Skeletal muscle satellite cell (primary cell): ENCODE data around the gene MBD3.

Experiments
- H3K27me3 ChIP-seq: 2 replicates; pipeline ENCODE4 v1.7.0; 2013; ENCODE audit warnings: low read length; ENCODE audit not compliant: control insufficient read depth, insufficient read depth
- H3K36me3 ChIP-seq: 2 replicates; pipeline ENCODE4 v1.7.0; 2013; ENCODE audit warnings: mild to moderate bottlenecking, control low read depth, low read length; ENCODE audit not compliant: insufficient read depth
- H3K4me1 ChIP-seq: 2 replicates; pipeline ENCODE4 v1.7.0; 2013; ENCODE audit warnings: low read length; ENCODE audit not compliant: control insufficient read depth, insufficient read depth
- H3K4me2 ChIP-seq: 2 replicates; pipeline ENCODE4 v1.7.0; 2013; ENCODE audit warnings: mild to moderate bottlenecking, low read length
- H3K4me3 ChIP-seq: 2 replicates; pipeline ENCODE4 v1.7.0; 2013; ENCODE audit warnings: low read length
- H3K9ac ChIP-seq: 2 replicates; pipeline ENCODE4 v1.7.0; 2013; ENCODE audit warnings: mild to moderate bottlenecking, low read depth, low read length, moderate library complexity
- H3K9me3 ChIP-seq: replicated peaks from 2 replicates; pipeline ENCODE4 v1.7.0; 2013; ENCODE audit warnings: mild to moderate bottlenecking, control low read depth, low read length

MBD3 gene

DNA sequence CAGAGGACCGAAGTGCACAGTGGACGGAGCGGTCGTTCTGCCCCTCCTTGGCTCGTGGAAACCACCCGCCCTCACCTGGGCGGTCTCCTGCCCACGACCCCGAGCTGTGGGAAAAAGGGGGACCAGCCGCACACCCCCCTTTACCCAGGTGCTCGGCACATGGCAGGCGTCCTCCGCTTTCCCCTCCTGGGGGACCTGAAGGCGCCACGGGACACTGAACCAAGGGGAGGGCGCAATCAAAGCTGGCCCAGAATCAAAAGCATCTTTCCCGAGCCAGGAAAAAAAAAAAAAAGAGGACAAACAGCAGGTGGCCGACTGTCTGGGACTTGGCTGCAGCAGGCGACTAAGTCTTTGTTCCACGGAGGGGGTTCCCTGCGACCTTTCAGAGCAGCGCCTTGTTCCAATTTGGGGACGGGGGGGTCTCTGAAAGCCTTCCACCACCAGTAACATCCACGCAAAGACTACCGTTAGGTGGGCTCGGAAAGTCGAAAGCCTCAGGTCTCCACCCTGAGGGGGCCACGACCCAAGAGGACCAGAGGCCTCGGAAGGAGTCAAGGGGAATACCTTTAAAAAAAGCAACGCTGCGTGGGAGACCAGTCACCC, 1.1 kb downstream of the MBD3 start:
- Histone ChIP-seq H3K36me3 (peaks cover 13% of the 10 kb centered on the region), H3K4me3 (peak overlapping the region; percentile 81), H3K9me3 (no peaks in the 10 kb centered on the region), H3K4me2 (peak overlapping the region; percentile 97), H3K27me3 (no peaks in the 10 kb centered on the region), H3K9ac (peak overlapping the region; percentile 96), H3K4me1 (peaks cover 28% of the 10 kb centered on the region)

DNA sequence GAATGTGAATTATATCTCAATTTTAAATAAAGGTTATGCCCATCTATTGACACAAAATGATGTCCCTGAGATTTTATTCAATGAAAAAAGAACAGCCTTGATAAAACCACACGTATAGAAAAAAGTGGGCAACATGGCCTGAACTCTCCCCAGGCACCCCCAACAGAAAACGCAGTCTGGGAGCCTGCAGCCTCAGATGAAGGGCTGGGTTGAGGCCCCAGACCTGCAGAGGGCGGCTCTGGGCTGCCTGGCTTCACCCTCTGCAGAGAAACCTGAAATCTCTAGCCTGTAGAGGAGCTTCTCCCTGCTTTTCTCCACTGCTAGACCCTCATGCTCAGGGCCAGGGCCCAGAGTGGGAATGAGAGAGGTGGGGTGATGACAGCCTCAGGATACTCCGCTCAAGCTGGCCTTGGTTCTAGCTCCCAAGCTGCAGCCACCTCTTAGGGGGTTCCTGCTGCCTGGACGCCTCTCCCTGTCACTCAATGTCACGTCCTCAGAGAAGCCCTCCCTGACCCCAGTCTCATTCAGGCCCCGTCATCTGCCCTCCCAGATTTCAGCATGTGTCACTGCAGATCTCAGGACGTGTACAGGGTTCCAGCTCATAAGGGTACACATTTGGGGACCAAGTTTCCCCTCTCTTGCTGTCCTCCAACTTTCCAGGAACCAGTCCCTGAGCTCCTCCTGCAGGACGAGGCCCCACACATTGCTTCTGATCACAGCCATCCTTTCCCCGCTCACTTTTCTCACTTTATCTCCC, 1.8 kb downstream of the MBD3 start:
- no peaks in the 10 kb centered on the region for H3K27me3 ChIP-seq
- no peaks in the 10 kb centered on the region for H3K9me3 ChIP-seq
- H3K4me3 ChIP-seq = peak overlapping the region; percentile 81
- peak overlapping the region; percentile 97 for H3K4me2 ChIP-seq
- peaks cover 28% of the 10 kb centered on the region for H3K4me1 ChIP-seq
- peaks cover 18% of the 10 kb centered on the region for H3K36me3 ChIP-seq
- peak overlapping the region; percentile 96 for H3K9ac ChIP-seq

DNA sequence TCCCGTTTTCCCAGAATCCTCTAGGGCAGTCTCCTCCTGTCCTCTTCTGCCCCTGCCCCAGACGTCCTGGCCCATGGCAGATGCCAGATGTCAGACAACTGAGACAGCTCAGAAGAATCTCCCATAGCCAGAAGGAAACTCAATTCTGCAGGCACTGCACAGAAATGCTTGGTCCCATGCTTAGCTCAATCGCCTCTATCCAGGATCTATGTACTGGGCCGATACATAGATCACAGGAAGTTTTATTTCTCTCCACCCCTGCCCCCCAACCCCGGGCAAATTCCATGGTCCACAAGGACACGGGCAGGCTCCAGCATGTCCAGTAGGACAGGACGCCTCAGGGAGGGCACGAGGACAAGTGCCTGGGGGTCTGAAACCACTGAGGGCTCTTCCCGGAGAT, 4.8 kb downstream of the MBD3 start:
- Histone ChIP-seq H3K4me3 (no peak overlapping the region), H3K27me3 (no peaks in the 10 kb centered on the region), H3K9ac (no peak overlapping the region), H3K4me1 (peaks cover 28% of the 10 kb centered on the region), H3K9me3 (no peaks in the 10 kb centered on the region), H3K4me2 (no peak overlapping the region), H3K36me3 (peaks cover 37% of the 10 kb centered on the region)

DNA sequence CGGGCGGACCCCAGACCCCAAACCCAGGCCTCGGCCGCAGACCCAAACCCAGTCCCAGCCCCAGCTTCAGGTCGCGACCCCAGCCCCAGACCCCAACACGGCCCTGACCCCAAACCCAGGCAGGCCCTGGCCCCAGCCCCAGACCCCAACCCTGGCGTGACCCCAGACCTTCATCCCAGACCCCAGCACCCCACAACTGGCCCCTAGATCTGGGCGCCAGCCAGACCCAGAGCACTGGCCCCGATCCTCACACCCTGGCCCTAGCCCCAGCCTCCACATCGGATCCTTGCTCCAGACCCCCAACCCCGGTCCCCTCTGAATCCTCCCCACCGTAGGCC, 7.5 kb downstream of the MBD3 start:
- H3K4me3 ChIP-seq = no peak overlapping the region
- no peak overlapping the region for H3K9ac ChIP-seq
- H3K4me2 ChIP-seq = no peak overlapping the region
- peaks cover 53% of the 10 kb centered on the region for H3K36me3 ChIP-seq
- peaks cover 16% of the 10 kb centered on the region for H3K4me1 ChIP-seq
- H3K27me3 ChIP-seq = no peaks in the 10 kb centered on the region
- no peaks in the 10 kb centered on the region for H3K9me3 ChIP-seq

DNA sequence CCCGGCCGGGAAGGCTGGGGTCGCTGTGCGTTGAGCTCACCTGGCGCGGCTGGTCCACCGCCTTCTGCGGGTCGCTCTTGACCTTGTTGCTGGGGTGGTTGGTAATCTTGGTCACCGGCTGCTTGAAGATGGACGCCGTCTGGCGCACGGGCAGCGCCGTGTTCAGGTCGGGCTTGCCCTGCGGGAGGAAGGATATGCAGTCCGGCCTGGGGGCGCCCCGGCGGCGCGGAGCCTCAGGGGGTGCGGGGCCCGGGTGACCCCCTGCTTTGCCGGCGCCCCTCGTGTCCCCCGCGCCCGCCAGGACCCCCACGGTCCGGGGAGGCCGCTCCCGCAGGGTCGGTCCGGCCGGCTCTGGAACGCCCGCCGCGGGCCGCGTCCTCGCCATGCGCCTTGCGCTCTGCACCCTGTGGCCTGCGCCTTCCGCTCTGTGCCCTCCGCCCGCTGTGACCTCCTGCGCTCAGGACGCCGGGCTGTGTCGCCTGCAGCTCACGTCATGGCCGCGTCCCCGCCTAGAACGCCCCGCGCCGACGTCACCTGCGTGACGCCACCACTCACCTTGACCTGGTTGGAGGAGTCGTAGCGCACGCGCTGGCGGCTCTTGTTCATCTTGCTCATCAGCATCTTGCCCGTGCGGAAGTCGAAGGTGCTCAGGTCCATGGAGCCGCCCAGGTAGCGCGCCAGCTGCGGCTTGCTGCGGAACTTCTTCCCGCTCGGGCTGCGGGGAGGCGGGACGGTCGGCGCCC, 8.0 kb downstream of the MBD3 start:
- H3K4me1 ChIP-seq = peaks cover 11% of the 10 kb centered on the region
- no peaks in the 10 kb centered on the region for H3K27me3 ChIP-seq
- H3K9me3 ChIP-seq = no peaks in the 10 kb centered on the region
- peaks cover 53% of the 10 kb centered on the region for H3K36me3 ChIP-seq
- H3K9ac ChIP-seq = no peak overlapping the region
- H3K4me2 ChIP-seq = no peak overlapping the region
- no peak overlapping the region for H3K4me3 ChIP-seq

DNA sequence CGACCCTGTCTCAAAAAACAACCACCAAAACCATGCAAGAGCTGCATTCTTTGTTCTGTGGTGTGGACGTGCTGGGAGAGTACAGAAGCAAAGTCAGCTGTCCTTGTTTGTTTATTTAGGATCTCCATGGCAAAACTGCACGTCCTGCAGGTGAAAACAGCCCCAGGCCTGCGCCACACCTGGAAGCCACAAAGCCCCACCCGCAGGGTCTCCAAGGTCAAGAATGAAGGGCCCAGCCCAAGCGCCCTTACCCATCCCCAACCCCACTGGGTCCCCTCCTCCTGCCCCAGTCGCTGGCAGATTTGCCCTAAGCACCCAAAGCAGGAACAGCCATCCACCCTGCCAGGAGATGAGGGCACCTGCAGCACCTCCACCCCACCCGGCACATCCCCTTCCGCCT, 10.5 kb downstream of the MBD3 start:
- H3K4me3 ChIP-seq = no peak overlapping the region
- H3K9ac ChIP-seq = no peak overlapping the region
- peaks cover 66% of the 10 kb centered on the region for H3K36me3 ChIP-seq
- no peaks in the 10 kb centered on the region for H3K9me3 ChIP-seq
- H3K4me1 ChIP-seq = no peaks in the 10 kb centered on the region
- H3K4me2 ChIP-seq = no peak overlapping the region
- H3K27me3 ChIP-seq = no peaks in the 10 kb centered on the region

DNA sequence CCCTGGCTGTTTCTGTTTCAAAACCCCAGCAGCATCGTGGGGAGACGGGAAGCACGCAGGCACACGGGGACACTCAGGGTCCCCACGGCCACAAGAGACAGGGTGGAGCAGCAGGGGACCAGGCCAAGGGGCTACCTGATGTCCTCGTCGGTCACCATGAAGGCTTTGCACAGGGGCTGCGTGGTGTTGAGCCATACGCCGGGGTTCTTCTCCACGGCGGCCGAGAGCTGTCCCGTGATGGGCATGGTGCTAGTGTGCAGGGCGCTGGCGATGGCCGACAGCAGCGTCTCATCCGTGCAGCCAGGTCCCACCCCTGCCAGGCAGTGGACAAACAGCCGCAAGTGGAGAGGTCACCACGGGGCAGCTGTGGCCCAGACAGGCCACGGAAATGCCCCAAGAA, 11.7 kb downstream of the MBD3 start:
- Histone ChIP-seq H3K4me1 (no peaks in the 10 kb centered on the region), H3K9me3 (no peaks in the 10 kb centered on the region), H3K36me3 (peaks cover 71% of the 10 kb centered on the region), H3K4me3 (no peak overlapping the region), H3K9ac (no peak overlapping the region), H3K27me3 (no peaks in the 10 kb centered on the region), H3K4me2 (no peak overlapping the region)

DNA sequence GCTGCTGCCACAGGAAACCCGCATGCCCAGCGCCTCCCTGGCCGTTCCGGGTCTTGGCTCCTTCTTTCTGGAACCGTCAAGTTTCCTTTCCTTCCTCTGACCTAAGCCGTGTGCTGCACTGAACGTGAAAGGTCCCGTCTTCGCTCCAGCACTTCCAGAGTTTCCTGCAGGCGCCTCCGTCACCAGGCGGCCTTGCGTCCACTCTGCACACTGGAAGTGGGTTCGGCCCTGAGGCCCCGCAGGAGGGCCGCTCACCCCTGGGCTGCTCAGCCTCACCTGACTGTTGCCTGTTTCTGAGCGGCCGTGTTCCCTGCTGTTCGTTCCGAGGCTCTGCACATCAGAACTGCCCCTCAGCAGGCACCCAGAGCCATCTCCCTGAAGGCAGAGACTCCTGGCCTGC, 12.3 kb downstream of the MBD3 start:
- Histone ChIP-seq H3K4me2 (no peak overlapping the region), H3K4me1 (no peaks in the 10 kb centered on the region), H3K27me3 (no peaks in the 10 kb centered on the region), H3K9ac (no peak overlapping the region), H3K36me3 (peaks cover 65% of the 10 kb centered on the region), H3K4me3 (no peak overlapping the region), H3K9me3 (no peaks in the 10 kb centered on the region)

DNA sequence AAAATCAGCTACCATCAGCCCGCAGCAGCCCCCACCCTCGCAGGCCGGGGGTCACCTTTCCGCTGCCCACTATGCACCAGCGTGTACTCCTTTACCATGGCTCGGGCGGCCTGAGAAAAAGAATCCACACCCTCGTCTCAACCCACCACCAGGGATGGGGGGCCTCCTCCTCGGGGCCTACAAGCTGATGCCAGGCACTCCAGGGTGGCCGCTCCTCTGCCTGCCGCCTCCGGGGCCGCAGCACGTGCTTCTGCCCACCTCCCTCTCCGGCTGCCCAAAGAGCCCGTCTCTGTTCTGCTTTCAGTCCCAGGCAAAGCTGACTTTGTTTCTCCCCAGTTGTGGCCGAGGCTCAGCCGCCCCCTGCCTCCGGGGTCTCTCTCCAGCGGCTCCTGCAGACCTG, 13.4 kb downstream of the MBD3 start:
- H3K4me3 ChIP-seq = no peak overlapping the region
- no peaks in the 10 kb centered on the region for H3K27me3 ChIP-seq
- H3K36me3 ChIP-seq = peaks cover 56% of the 10 kb centered on the region
- H3K9ac ChIP-seq = no peak overlapping the region
- H3K4me2 ChIP-seq = no peak overlapping the region
- H3K4me1 ChIP-seq = no peaks in the 10 kb centered on the region
- no peaks in the 10 kb centered on the region for H3K9me3 ChIP-seq

DNA sequence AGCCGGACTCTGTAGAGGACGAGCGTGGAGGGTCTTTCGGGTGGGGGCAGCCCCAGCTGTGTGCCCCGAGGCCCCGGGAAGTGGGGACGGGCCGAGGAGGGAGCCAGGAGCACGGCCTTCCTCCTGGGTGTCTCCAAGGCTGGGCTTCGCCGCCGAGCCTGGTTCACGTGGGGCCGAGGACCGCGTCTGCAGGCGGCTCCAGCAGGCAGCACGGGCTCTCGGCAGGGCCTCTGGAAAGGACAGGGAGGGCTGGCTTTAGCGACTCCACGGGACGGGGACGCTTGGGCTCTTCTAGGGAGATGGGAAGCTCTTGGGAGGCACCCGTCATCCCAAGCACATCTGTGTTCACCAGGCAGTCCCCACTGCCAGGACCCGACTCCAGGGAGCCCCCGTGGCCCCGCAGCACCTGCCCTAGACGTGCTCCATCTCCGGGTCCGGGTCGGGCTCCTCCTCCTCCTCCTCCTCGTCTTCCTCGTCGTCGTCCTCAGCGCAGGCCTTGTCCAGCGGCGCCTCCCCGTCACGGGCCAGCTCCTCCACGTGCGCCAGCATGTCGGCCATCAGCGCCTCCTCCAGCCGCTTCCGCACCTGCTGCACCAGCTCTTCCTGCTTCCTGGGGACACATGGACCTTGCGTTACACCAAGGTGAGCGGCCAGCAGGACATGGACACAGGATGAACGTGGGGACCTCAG, 14.6 kb downstream of the MBD3 start:
- Histone ChIP-seq H3K36me3 (peaks cover 47% of the 10 kb centered on the region), H3K9ac (no peak overlapping the region), H3K4me1 (no peaks in the 10 kb centered on the region)

DNA sequence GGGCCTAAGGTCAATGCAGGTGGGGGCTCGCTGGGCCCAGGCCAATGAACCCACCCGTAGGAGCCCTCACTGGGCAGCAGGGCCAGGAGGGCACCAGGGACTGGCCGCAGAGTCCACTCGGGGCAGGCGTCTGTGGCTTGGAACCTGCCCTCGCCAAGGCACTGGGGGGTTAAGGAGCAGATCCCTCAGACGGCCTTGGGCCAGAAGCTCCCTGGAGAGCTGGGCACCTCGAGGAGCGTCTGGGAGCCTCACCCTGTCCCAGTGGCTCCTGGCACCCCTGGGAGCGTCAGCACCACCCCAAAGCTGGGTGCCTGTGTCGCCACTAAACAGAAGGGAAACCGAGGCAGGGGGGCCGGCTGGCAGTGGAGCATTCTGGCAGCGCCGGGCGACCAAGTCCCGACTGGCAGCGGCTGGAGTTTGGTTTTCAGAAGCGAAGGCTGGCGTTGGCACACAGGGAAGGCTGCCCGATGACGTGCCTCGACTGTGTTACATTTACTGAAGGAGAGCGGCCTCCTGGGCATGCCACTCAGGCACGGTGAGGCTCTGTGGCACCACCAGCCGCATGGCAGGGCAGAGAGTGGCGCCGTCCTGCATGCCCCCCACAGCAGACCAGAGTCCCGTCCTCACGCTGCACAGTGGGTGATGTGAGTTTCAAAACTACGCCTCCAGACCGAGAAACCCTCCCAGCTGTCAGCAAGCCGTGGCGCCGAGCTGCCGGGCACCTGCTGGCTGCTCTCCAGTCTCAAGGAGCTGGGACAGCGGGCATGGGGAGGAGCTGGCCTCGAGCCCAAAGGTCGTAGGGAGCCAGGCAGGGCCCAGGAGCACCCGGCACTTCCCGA, 15.4 kb downstream of the MBD3 start:
- H3K27me3 ChIP-seq = no peaks in the 10 kb centered on the region
- H3K9ac ChIP-seq = no peak overlapping the region
- no peak overlapping the region for H3K4me3 ChIP-seq
- H3K9me3 ChIP-seq = no peaks in the 10 kb centered on the region
- H3K4me1 ChIP-seq = no peaks in the 10 kb centered on the region
- peaks cover 46% of the 10 kb centered on the region for H3K36me3 ChIP-seq
- no peak overlapping the region for H3K4me2 ChIP-seq

More for the DNA sequence above, 14.6 kb downstream of the MBD3 start:
- Histone ChIP-seq H3K4me2 (no peak overlapping the region), H3K27me3 (no peaks in the 10 kb centered on the region), H3K9me3 (no peaks in the 10 kb centered on the region), H3K4me3 (no peak overlapping the region)
